Upper lobe of right lung (tissue), 1 donor: Measurements from ENCODE around the gene COA7. TPM values are rescaled to one million over a fixed set of nuclear protein-coding genes. Genes with fewer than 3 reads are reported as not detected.

Experiments used
- ATAC-seq: fragments of 200-7000 bp; cut with Tn5 transposase; one replicate; pipeline ENCODE4 v1.9.1; 2020; ENCODE audit warnings: mild to moderate bottlenecking, moderate library complexity
- DNase-seq: peaks from one replicate; pipeline ENCODE4 v3.0.0-alpha.2; 2020
- H3K27ac ChIP-seq: fragments of 200-600 bp; one replicate; pipeline ENCODE4 v1.8.0; 2022
- H3K27me3 ChIP-seq: fragments of 200-600 bp; one replicate; pipeline ENCODE4 v1.8.0; 2022; ENCODE audit warnings: mild to moderate bottlenecking
- H3K36me3 ChIP-seq: fragments of 200-600 bp; one replicate; pipeline ENCODE4 v1.8.0; 2022
- H3K4me1 ChIP-seq: fragments of 200-600 bp; one replicate; pipeline ENCODE4 v1.8.0; 2022
- H3K4me3 ChIP-seq: fragments of 200-600 bp; one replicate; pipeline ENCODE4 v1.8.0; 2022; ENCODE audit warnings: mild to moderate bottlenecking
- H3K9me3 ChIP-seq: fragments of 200-600 bp; one replicate; pipeline ENCODE4 v1.8.0; 2022
- CTCF ChIP-seq: fragments of 200-600 bp; IDR thresholded peaks from one replicate; pipeline ENCODE4 v1.8.0; 2022; ENCODE audit warnings: antibody characterized with exemption
- intact Hi-C: fragments of 100-400 bp; cut with DNase I; formaldehyde crosslinking; loops from one replicate; pipeline ENCODE4 v1.11.0; 2022
- total RNA-seq: library from RNA; stranded (reverse); fragmentation: NEBNext Ultra II Directional; extraction: Animal tissue kit (Norgen Biotek cat#: 25700); gene quantifications from one replicate; pipeline ENCODE4 v1.2.1, GENCODE V29; 2021
- donor health status: DM: no; HTN: yes; CAD: no; lungs with severe emphysema.

COA7 gene
- total RNA-seq, 1 donor from 2014 or later = 17.9 TPM

- H3K9me3 ChIP-seq = no peaks in the 10 kb centered on the region
- H3K36me3 ChIP-seq = no peaks in the 10 kb centered on the region
- DNase-seq = no peak
- no peak overlapping the region for H3K4me3 ChIP-seq
- intact Hi-C loops = no loop called here
- H3K27ac ChIP-seq = no peak overlapping the region
- TF ChIP-seq CTCF = no peak
- H3K4me1 ChIP-seq = no peaks in the 10 kb centered on the region
- ATAC-seq = no peak
- H3K27me3 ChIP-seq = no peaks in the 10 kb centered on the region
Observed at GRCh38 chr1:52653207-52653849, 44.8 kb downstream of the COA7 start.

- no peak overlapping the region for H3K4me3 ChIP-seq
- no peaks in the 10 kb centered on the region for H3K4me1 ChIP-seq
- intact Hi-C loops = no loop called here
- no peaks in the 10 kb centered on the region for H3K27me3 ChIP-seq
- no peak for TF ChIP-seq CTCF
- ATAC-seq = no peak
- H3K27ac ChIP-seq = no peak overlapping the region
- no peaks in the 10 kb centered on the region for H3K36me3 ChIP-seq
- no peak for DNase-seq
- no peaks in the 10 kb centered on the region for H3K9me3 ChIP-seq
Observed at GRCh38 chr1:52651904-52652303, 46.2 kb downstream of the COA7 start.

- ATAC-seq (no peak), DNase-seq (no peak)
- no peak for TF ChIP-seq CTCF
- no peaks in the 10 kb centered on the region for H3K36me3 ChIP-seq
- intact Hi-C loops = no loop called here
- H3K4me1 ChIP-seq = no peaks in the 10 kb centered on the region
- no peak overlapping the region for H3K4me3 ChIP-seq
- no peak overlapping the region for H3K27ac ChIP-seq
- no peaks in the 10 kb centered on the region for H3K9me3 ChIP-seq
- H3K27me3 ChIP-seq = no peaks in the 10 kb centered on the region
Observed at GRCh38 chr1:52645261-52645660, 52.9 kb downstream of the COA7 start.

GRCh38 chr1:52641307-52641706 is 56.8 kb downstream of the COA7 start:
- Histone ChIP-seq H3K27me3 (no peaks in the 10 kb centered on the region), H3K27ac (no peak overlapping the region), H3K36me3 (no peaks in the 10 kb centered on the region), H3K9me3 (no peaks in the 10 kb centered on the region), H3K4me1 (no peaks in the 10 kb centered on the region), H3K4me3 (no peak overlapping the region)
- ATAC-seq (no peak), DNase-seq (no peak)
- no peak for TF ChIP-seq CTCF
- intact Hi-C loops = no loop called here

GRCh38 chr1:52640697-52641096 is 57.5 kb downstream of the COA7 start:
- Histone ChIP-seq H3K27me3 (no peaks in the 10 kb centered on the region), H3K9me3 (no peaks in the 10 kb centered on the region), H3K4me3 (no peak overlapping the region), H3K27ac (no peak overlapping the region), H3K36me3 (no peaks in the 10 kb centered on the region), H3K4me1 (no peaks in the 10 kb centered on the region)
- DNase-seq (no peak), ATAC-seq (no peak)
- intact Hi-C loops = no loop called here
- no peak for TF ChIP-seq CTCF

GRCh38 chr1:52637946-52638345 is 60.2 kb downstream of the COA7 start:
- H3K27me3 ChIP-seq = peaks cover 13% of the 10 kb centered on the region
- ATAC-seq (no peak), DNase-seq (no peak)
- no peaks in the 10 kb centered on the region for H3K4me1 ChIP-seq
- intact Hi-C loops = no loop called here
- no peak for TF ChIP-seq CTCF
- H3K36me3 ChIP-seq = no peaks in the 10 kb centered on the region
- H3K9me3 ChIP-seq = no peaks in the 10 kb centered on the region
- H3K27ac ChIP-seq = peak overlapping the region; percentile 70
- H3K4me3 ChIP-seq = no peak overlapping the region
